GM18861 (cell line): ENCODE data around the gene MC1R.
"Not testable (repeated sequence)": the region's sequence is repeated elsewhere in the genome, so short reads cannot be mapped to it uniquely, and the experiment has no call there.

Source experiments
- ATAC-seq: cut with Tn5 transposase; IDR thresholded peaks from one replicate; pipeline ENCODE4 v1.9.1; 2021; ENCODE audit not compliant: unreplicated experiment

The MC1R gene

DNA sequence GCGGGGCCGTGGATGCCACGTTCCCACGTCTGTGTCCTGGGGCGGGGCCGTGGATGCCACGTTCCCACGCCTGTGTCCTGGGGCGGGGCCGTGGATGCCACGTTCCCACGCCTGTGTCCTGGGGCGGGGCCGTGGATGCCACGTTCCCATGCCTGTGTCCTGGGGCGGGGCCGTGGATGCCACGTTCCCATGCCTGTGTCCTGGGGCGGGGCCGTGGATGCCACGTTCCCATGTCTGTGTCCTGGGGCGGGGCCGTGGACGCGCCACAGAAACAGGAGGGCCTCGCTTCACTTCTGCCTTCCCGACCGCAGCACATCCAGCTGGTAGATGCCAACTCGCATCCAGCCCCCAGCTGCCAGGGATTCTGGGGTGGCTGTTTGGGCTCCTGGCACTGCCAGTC, 15.4 kb downstream of the MC1R start:
- not testable (repeated sequence) for ATAC-seq

- ATAC-seq, result no peak
These were observed 16.2 kb downstream of the MC1R start for GRCh38 chr16:89934611-89935553.

DNA sequence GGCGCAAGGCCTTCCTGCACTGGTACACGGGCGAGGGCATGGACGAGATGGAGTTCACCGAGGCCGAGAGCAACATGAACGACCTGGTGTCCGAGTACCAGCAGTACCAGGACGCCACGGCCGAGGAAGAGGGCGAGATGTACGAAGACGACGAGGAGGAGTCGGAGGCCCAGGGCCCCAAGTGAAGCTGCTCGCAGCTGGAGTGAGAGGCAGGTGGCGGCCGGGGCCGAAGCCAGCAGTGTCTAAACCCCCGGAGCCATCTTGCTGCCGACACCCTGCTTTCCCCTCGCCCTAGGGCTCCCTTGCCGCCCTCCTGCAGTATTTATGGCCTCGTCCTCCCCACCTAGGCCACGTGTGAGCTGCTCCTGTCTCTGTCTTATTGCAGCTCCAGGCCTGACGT, 17.0 kb downstream of the MC1R start:
- not testable (repeated sequence) for ATAC-seq

- ATAC-seq, result no peak
These were observed 17.4 kb downstream of the MC1R start for GRCh38 chr16:89936034-89936433.

DNA sequence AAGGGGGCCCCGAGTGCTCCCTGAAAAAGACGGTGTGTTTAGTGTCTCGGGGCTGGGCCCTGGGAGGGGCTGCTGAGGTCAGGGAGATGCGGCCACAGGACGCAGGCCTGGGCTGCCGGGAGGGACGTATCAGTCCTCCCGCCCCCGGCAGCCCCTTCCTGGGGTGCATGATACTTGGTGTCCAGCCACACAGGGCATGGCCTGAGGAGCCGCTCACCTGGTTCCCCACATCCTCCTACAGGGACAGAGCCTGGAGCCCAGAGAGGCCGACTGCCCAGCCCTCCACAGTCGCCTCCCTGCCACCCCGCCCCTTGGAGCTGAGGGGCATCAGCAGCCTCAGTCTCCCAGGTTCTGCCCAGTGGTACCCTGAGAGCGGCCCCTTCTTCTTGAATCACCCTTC, 17.8 kb downstream of the MC1R start:
- no peak for ATAC-seq

DNA sequence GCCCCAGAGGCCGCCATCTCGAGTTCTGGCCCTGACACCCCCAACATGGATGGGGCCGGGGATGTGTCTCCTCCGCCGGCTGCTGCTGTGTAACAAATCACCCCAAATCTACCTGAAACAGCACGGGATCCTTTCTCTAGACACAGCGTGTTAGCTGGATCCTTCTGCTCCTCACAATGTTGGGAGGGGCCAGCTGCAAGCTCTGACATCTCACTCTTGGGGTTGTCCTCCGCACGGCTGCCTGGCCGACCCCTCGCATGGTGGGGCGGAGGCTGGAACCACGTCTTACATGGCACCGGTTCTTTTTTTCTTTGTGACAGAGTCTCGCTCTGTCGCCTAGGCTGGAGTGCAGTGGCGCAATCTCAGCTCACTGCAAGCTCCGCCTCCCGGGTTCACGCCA, 18.3 kb downstream of the MC1R start:
- ATAC-seq, result no peak

- no peak for ATAC-seq
These were observed 19.7 kb downstream of the MC1R start for GRCh38 chr16:89938175-89938885.

GRCh38 chr16:89944773-89945172, 26.1 kb downstream of the MC1R start:
- no peak for ATAC-seq

- ATAC-seq, result no peak
These were observed 27.0 kb downstream of the MC1R start for GRCh38 chr16:89945654-89946053.

- ATAC-seq, result no peak
These were observed 27.9 kb downstream of the MC1R start for GRCh38 chr16:89946515-89946914.

DNA sequence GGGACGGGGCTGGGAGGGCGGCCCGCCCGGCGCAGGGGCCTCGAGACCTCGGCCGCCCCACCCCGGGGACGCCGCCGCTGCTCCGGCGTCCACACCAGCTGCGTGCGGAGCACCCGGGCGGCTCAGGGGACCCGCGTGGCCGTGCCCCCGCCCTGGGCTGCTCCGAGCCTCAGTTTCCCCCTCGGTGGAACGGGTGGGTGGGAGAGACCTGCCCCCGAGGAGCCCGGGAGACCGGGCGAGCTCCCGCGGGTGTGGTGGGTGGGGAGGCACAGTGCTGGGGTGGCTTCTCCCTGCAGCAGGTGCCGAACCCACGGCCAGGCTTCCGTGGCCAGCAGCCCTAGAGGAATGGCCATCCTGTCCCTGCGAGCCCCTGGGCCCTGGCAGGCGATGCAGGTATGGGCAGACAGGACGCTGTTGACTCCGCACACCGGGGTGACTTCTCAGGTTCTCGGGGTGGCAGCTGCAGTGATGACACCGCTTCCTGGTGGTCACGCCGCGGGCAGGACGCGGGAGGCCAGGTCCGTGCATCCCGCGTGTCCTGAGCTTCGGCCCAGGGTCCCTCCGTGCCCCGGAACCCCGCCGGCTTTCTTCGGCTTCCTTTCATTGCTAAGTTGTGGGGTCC, 30.6 kb downstream of the MC1R start:
- no peak for ATAC-seq

DNA sequence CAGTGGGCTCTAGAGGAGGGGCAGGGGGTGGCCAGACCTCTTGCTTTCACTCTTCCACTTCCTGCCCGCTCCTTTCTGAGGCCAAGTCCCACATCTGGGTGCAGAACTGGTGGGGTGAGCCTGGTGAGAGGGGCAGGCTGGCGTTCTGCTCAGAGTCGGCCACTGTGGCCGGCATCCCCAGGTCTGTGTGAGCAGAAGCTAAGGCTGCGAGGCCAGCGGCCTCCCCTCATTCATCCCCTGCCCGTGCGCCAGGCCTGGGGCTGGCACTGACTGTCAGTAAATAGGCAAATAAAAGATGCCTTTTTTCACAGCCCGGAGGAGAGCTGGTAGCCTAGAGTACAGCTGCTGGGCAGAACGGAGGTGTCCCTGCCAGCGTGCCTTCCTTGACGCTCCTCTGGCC, 31.1 kb downstream of the MC1R start:
- no peak for ATAC-seq

GRCh38 chr16:89951509-89951908, 32.8 kb downstream of the MC1R start:
- no peak for ATAC-seq

GRCh38 chr16:89952049-89952448, 33.4 kb downstream of the MC1R start:
- no peak for ATAC-seq

GRCh38 chr16:89952551-89952950, 33.9 kb downstream of the MC1R start:
- no peak for ATAC-seq

GRCh38 chr16:89953671-89954406, 35.2 kb downstream of the MC1R start:
- peak; percentile 54 for ATAC-seq

DNA sequence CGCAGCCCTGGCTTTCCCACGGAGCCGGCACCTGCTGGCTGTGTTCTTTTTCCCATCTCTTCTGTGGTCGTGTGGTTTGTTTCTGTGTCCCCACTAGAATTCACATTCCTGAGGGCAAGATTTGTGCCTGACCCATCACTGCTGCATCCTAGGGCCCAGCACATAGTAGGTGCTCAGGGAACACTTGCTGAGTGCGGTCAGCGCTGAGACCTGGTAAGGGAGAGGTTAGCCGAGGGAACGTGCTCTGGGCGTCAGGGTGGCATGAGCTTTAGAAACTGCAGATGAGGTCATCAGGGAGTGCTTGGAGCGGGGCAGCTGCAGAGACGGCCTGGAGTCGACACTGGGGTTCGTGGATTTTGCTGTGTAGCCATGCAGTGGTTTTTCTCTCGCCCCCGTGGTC, 35.8 kb downstream of the MC1R start:
- ATAC-seq, result no peak

- no peak for ATAC-seq
These were observed 36.5 kb downstream of the MC1R start for GRCh38 chr16:89955001-89955685.

- ATAC-seq, result no peak
These were observed 38.0 kb downstream of the MC1R start for GRCh38 chr16:89956505-89957215.
